ENCODE data around the gene NAALADL1. TPM values are rescaled to one million over a fixed set of nuclear protein-coding genes. Genes with fewer than 3 reads are reported as not detected.

Gene NAALADL1
- total RNA-seq, 1 experiment from 2014 or later, result not detected

DNA sequence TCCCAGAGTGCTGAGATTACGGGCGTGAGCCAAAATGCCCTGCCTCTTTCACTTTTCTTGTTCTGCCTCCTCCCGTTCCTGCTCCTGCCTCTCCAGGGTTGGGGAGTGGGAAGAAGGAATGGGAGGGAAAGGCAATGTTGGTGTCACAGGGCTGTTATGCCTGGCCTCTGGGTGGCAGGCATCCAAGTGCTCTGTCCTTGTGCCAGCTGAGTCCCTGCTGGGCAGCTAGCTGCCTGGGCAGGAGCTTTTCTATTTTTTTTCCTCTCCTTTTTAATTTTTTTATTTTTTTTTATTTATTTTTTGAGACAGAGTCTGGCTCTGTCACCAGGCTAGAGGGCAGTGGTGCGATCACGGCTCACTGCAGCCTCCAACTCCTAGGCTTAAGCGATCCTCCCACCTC, 21.4 kb downstream of the NAALADL1 start (continued):
- TF ChIP-seq EZH2phosphoT487 (IDR thresholded peaks at IDR 0.05; ENCODE audit: borderline replicate concordance) (no peak), JUND (IDR thresholded peaks at IDR 0.05) (no peak), EGR1 (IDR thresholded peaks at IDR 0.05; ENCODE audit: low read depth) (no peak), RAD21 (IDR thresholded peaks at IDR 0.05; ENCODE audit: low read depth) (no peak)
- TF ChIP-seq, protein P1, sequence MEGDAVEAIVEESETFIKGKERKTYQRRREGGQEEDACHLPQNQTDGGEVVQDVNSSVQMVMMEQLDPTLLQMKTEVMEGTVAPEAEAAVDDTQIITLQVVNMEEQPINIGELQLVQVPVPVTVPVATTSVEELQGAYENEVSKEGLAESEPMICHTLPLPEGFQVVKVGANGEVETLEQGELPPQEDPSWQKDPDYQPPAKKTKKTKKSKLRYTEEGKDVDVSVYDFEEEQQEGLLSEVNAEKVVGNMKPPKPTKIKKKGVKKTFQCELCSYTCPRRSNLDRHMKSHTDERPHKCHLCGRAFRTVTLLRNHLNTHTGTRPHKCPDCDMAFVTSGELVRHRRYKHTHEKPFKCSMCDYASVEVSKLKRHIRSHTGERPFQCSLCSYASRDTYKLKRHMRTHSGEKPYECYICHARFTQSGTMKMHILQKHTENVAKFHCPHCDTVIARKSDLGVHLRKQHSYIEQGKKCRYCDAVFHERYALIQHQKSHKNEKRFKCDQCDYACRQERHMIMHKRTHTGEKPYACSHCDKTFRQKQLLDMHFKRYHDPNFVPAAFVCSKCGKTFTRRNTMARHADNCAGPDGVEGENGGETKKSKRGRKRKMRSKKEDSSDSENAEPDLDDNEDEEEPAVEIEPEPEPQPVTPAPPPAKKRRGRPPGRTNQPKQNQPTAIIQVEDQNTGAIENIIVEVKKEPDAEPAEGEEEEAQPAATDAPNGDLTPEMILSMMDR (IDR thresholded peaks at IDR 0.05 in 2 of 3, conservative IDR thresholded peaks at IDR 0.05 in 1 of 3; ENCODE audit: borderline replicate concordance in 1 of 3, insufficient read depth in 1 of 3, low read depth in 2 of 3, low read length in 2 of 3), result no peak

- BruUV-seq (replicated peaks), result no TSS peak
- no peak overlapping the region for H3K9ac ChIP-seq (ENCODE audit: low read length)
- no peaks in the 10 kb centered on the region for H3K27me3 ChIP-seq (ENCODE audit: insufficient read depth, low read length)
- CTCF ChIA-PET, result no interaction called here
- ATAC-seq, result no peak
- no peaks in the 10 kb centered on the region for H3K9me2 ChIP-seq (ENCODE audit: insufficient read depth)
- H3K4me2 ChIP-seq (ENCODE audit: low read length), result no peak overlapping the region
- no peaks in the 10 kb centered on the region for H4K20me1 ChIP-seq (ENCODE audit: insufficient read depth)
- no peak overlapping the region for H3K27ac ChIP-seq (ENCODE audit: low read depth, low read length)
- intact Hi-C loops (cut with micrococcal nuclease), result no loop called here
- POLR2A ChIA-PET, result no interaction called here
- no peaks in the 10 kb centered on the region for H3K79me2 ChIP-seq (ENCODE audit: insufficient read depth, low read length)
- no peak overlapping the region for H3K4me3 ChIP-seq (replicated peaks in 1 of 2; ENCODE audit: low read depth in 1 of 2, low read length in 2 of 2)
- peaks cover 15 to 16% of the 10 kb centered on the region in 2 experiments for H3K4me1 ChIP-seq (ENCODE audit: control insufficient read depth in 1 of 2, insufficient read depth in 2 of 2, low read length in 2 of 2)
- RAD21 ChIA-PET (ENCODE audit: low non-redundant PET in 1 of 2, low total read pairs in 2 of 2, uncharacterized antibody in 2 of 2, unreplicated experiment in 2 of 2), result no interaction called here
- H3K9me3 ChIP-seq (ENCODE audit: control insufficient read depth in 1 of 2, insufficient read depth in 1 of 2, low read depth in 1 of 2, low read length in 2 of 2), result no peaks in the 10 kb centered on the region
- no peak overlapping the region for H2AFZ ChIP-seq (ENCODE audit: low read depth, low read length, poor library complexity, severe bottlenecking)
- no peaks in the 10 kb centered on the region for H3K36me3 ChIP-seq (ENCODE audit: control insufficient read depth in 1 of 2, insufficient read depth in 2 of 2, low read length in 2 of 2)
- DNase-seq (ENCODE audit: low read depth, low spot score), result no peak
- TF ChIP-seq ELF1 (IDR thresholded peaks at IDR 0.05; ENCODE audit: borderline replicate concordance, low read depth), result no peak
- no peak for TF ChIP-seq POLR2A (IDR thresholded peaks at IDR 0.05; ENCODE audit: borderline replicate concordance, extremely low read depth, insufficient read depth, insufficient read length)
- no peak for TF ChIP-seq ZFX (IDR thresholded peaks at IDR 0.05)
- no peak for TF ChIP-seq RAD21 (IDR thresholded peaks at IDR 0.05; ENCODE audit: low read depth)
- no peak for TF ChIP-seq MAX (IDR thresholded peaks at IDR 0.05)
- TF ChIP-seq POLR2AphosphoS5 (IDR thresholded peaks at IDR 0.05; ENCODE audit: low read depth, low read length), result no peak
- no peak for TF ChIP-seq CEBPB (IDR thresholded peaks at IDR 0.05; ENCODE audit: low read depth)
- no peak for TF ChIP-seq EZH2 (IDR thresholded peaks at IDR 0.05)
- no peak for TF ChIP-seq REST (IDR thresholded peaks at IDR 0.05; ENCODE audit: low read depth)
- no peak for TF ChIP-seq CBX3 (IDR thresholded peaks at IDR 0.05; ENCODE audit: low read depth)
- no peak for TF ChIP-seq FOSL1 (IDR thresholded peaks at IDR 0.05; ENCODE audit: low read depth)
- no peak for TF ChIP-seq YY1 (IDR thresholded peaks at IDR 0.05; ENCODE audit: extremely low read depth, insufficient replicate concordance, low read depth, low read length)
- no peak for TF ChIP-seq SP1 (IDR thresholded peaks at IDR 0.05; ENCODE audit: low read depth)
- TF ChIP-seq, protein P2, sequence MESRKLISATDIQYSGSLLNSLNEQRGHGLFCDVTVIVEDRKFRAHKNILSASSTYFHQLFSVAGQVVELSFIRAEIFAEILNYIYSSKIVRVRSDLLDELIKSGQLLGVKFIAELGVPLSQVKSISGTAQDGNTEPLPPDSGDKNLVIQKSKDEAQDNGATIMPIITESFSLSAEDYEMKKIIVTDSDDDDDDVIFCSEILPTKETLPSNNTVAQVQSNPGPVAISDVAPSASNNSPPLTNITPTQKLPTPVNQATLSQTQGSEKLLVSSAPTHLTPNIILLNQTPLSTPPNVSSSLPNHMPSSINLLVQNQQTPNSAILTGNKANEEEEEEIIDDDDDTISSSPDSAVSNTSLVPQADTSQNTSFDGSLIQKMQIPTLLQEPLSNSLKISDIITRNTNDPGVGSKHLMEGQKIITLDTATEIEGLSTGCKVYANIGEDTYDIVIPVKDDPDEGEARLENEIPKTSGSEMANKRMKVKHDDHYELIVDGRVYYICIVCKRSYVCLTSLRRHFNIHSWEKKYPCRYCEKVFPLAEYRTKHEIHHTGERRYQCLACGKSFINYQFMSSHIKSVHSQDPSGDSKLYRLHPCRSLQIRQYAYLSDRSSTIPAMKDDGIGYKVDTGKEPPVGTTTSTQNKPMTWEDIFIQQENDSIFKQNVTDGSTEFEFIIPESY (IDR thresholded peaks at IDR 0.05; ENCODE audit: extremely low read depth, insufficient replicate concordance, low read length), result no peak
- TF ChIP-seq SIN3A (IDR thresholded peaks at IDR 0.05; ENCODE audit: low read depth), result no peak
- no peak for TF ChIP-seq JUND (IDR thresholded peaks at IDR 0.05)
Measured at GRCh38 chr11:65035579-65035978, 22.8 kb downstream of the NAALADL1 start.
